ENCODE results near the gene POLR3E. TPM values are rescaled to one million over a fixed set of nuclear protein-coding genes. Genes with fewer than 3 reads are reported as not detected.
A peak's percentile ranks its signal among the peaks of the same experiment; 100 is the strongest.

Gene POLR3E
- total RNA-seq, 1 donor from 2014 or later: 69.6 TPM

DNA sequence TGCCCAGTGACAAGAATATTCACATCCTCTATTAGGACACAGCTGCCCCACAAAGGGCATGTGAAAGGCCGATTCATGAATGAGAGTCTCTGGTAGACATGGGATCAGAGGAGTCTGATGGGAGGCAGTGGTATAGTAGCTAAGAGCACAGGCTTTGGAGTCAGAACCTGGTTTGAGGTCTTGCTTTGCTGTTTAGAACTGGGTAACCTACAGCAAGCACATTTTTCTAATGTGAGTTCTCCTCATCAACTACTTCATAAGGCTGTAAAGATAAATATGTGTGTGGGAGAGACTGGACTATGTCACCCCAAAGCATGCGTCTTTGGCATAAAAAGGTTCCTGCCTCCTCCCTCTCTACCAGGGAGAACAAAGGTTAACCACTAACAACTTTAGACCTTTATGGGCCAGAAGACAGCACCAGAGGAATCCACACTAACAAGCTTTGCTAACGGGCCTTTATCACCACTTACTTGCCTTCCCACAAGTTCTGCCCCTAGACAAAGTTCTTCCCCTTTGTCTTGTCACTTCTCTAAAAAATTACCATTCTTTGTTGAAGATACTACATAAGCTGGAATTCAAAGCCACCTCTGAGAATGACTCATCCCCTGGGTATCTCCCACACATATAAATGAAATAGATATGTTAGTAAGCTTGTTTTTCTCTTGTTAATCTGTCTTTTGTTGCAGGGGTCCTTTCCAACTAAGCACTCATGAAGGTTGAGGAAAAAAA lies 56.1 kb downstream of the POLR3E start:
- Mint-ChIP-seq H3K36me3 (ENCODE audit: insufficient read depth) (peaks cover 26% of the 10 kb centered on the region), H3K4me3 (ENCODE audit: low read depth) (no peak overlapping the region), H3K4me1 (ENCODE audit: low read depth) (peaks cover 12% of the 10 kb centered on the region), H3K27me3 (no peaks in the 10 kb centered on the region), H3K9me3 (ENCODE audit: low read depth) (no peaks in the 10 kb centered on the region), H3K27ac (no peak overlapping the region)
- DNase-seq (ENCODE audit: low spot score, unreplicated experiment): no peak
- TF ChIP-seq, protein P1, sequence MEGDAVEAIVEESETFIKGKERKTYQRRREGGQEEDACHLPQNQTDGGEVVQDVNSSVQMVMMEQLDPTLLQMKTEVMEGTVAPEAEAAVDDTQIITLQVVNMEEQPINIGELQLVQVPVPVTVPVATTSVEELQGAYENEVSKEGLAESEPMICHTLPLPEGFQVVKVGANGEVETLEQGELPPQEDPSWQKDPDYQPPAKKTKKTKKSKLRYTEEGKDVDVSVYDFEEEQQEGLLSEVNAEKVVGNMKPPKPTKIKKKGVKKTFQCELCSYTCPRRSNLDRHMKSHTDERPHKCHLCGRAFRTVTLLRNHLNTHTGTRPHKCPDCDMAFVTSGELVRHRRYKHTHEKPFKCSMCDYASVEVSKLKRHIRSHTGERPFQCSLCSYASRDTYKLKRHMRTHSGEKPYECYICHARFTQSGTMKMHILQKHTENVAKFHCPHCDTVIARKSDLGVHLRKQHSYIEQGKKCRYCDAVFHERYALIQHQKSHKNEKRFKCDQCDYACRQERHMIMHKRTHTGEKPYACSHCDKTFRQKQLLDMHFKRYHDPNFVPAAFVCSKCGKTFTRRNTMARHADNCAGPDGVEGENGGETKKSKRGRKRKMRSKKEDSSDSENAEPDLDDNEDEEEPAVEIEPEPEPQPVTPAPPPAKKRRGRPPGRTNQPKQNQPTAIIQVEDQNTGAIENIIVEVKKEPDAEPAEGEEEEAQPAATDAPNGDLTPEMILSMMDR (IDR thresholded peaks at IDR 0.05; ENCODE audit: unreplicated experiment): no peak

GRCh38 chr16:22353933-22354541 lies 56.8 kb downstream of the POLR3E start:
- Mint-ChIP-seq H3K36me3 (ENCODE audit: insufficient read depth) (peaks cover 25% of the 10 kb centered on the region), H3K4me1 (ENCODE audit: low read depth) (peaks cover 12% of the 10 kb centered on the region), H3K27me3 (no peaks in the 10 kb centered on the region), H3K4me3 (ENCODE audit: low read depth) (no peak overlapping the region), H3K9me3 (ENCODE audit: low read depth) (no peaks in the 10 kb centered on the region), H3K27ac (peak overlapping the region; percentile 29)
- TF ChIP-seq, protein P1 (IDR thresholded peaks at IDR 0.05; ENCODE audit: unreplicated experiment): no peak
- no peak for DNase-seq (ENCODE audit: low spot score, unreplicated experiment)

- Mint-ChIP-seq H3K27me3 (no peaks in the 10 kb centered on the region), H3K9me3 (ENCODE audit: low read depth) (no peaks in the 10 kb centered on the region), H3K36me3 (ENCODE audit: insufficient read depth) (peaks cover 17% of the 10 kb centered on the region), H3K27ac (no peak overlapping the region), H3K4me3 (ENCODE audit: low read depth) (no peak overlapping the region), H3K4me1 (ENCODE audit: low read depth) (peaks cover 20% of the 10 kb centered on the region)
- TF ChIP-seq, protein P1 (IDR thresholded peaks at IDR 0.05; ENCODE audit: unreplicated experiment): no peak
- no peak for DNase-seq (ENCODE audit: low spot score, unreplicated experiment)
Measured at GRCh38 chr16:22355487-22355908, 58.3 kb downstream of the POLR3E start.

DNA sequence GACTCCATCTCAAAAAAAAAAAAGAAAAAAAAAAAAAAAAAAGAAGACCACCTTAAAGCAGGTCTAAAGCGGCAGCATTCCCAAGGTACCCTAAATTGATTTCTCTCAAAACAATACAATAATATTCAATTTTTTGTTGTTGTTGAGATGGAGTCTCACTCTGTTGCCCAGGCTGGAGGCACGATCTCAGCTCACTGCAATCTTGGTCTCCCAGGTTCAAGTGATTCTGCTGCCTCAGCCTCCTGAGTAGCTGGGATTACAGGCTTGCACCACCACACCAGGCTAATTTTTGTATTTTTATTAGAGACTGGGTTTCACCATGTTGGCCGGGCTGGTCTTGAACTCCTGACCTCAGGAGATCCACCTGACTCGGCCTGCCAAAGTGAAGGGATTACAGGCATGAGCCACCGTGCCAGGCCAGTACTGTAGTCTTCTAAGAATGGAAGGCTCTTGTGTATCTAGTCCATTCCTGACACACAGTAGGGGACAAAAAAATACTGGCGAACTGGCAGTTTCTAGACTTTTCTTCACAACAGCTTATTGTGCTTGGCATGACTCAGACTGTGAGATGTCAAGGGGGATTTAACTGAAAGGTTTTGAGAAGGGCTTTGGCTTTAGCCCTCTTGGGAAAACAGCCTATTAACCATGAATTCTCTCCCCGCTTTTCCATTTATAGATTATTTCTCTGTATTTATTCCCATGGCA lies 59.9 kb downstream of the POLR3E start:
- H3K4me3 Mint-ChIP-seq (ENCODE audit: low read depth): no peak overlapping the region
- TF ChIP-seq, protein P1 (IDR thresholded peaks at IDR 0.05; ENCODE audit: unreplicated experiment): no peak
- no peak overlapping the region for H3K27ac Mint-ChIP-seq
- no peaks in the 10 kb centered on the region for H3K9me3 Mint-ChIP-seq (ENCODE audit: low read depth)
- peaks cover 9% of the 10 kb centered on the region for H3K36me3 Mint-ChIP-seq (ENCODE audit: insufficient read depth)
- DNase-seq (ENCODE audit: low spot score, unreplicated experiment): no peak
- H3K4me1 Mint-ChIP-seq (ENCODE audit: low read depth): peaks cover 20% of the 10 kb centered on the region
- no peaks in the 10 kb centered on the region for H3K27me3 Mint-ChIP-seq

GRCh38 chr16:22357635-22357971 lies 60.4 kb downstream of the POLR3E start:
- Mint-ChIP-seq H3K4me3 (ENCODE audit: low read depth) (no peak overlapping the region), H3K27me3 (no peaks in the 10 kb centered on the region), H3K36me3 (ENCODE audit: insufficient read depth) (peaks cover 14% of the 10 kb centered on the region), H3K9me3 (ENCODE audit: low read depth) (no peaks in the 10 kb centered on the region), H3K27ac (no peak overlapping the region), H3K4me1 (ENCODE audit: low read depth) (peaks cover 20% of the 10 kb centered on the region)
- DNase-seq (ENCODE audit: low spot score, unreplicated experiment): no peak
- TF ChIP-seq, protein P1 (IDR thresholded peaks at IDR 0.05; ENCODE audit: unreplicated experiment): no peak

Data from progenitor cell of endocrine pancreas (in vitro differentiated cells).